Keratinocyte (primary cell): ENCODE measurements around the gene ECE2. TPM values are rescaled to one million over a fixed set of nuclear protein-coding genes. Genes with fewer than 3 reads are reported as not detected.

ENCODE experiments used
- DNase-seq: peaks from one replicate; pipeline ENCODE4 v3.0.0-alpha.2; 2011; ENCODE audit warnings: low read depth, missing footprints, low spot score
- FAIRE-seq: peaks from 2 replicates; lab custom pipeline; 2011; peaks lifted over from hg19 to GRCh38; lab: Jason Lieb, UNC
- H2AFZ ChIP-seq: 2 replicates; pipeline ENCODE4 v1.6.0; 2012; ENCODE audit warnings: low read length, control low read depth, inconsistent platforms; ENCODE audit not compliant: control insufficient read depth
- H3K27ac ChIP-seq: 2 replicates; pipeline ENCODE4 v1.5.1; 2011; ENCODE audit warnings: low read length; ENCODE audit not compliant: control insufficient read depth, insufficient read depth
- H3K27me3 ChIP-seq: 3 replicates; pipeline ENCODE4 v1.6.0; 2011; ENCODE audit warnings: low read length; ENCODE audit not compliant: control insufficient read depth, insufficient read depth; ENCODE audit errors: extremely low read depth
- H3K36me3 ChIP-seq, 2 experiments: 2 replicates in 1 of 2; 3 replicates in 1 of 2; pipeline ENCODE4 v1.5.1; 2011; ENCODE audit warnings: low read length in 2 of 2, mild to moderate bottlenecking in 1 of 2; ENCODE audit not compliant: control insufficient read depth in 2 of 2, insufficient read depth in 2 of 2; ENCODE audit errors: extremely low read depth in 1 of 2
- H3K4me1 ChIP-seq: 3 replicates; pipeline ENCODE4 v1.5.1; 2011; ENCODE audit warnings: low read length; ENCODE audit not compliant: control insufficient read depth, insufficient read depth; ENCODE audit errors: extremely low read depth
- H3K4me2 ChIP-seq: 3 replicates; pipeline ENCODE4 v1.6.0; 2011; ENCODE audit warnings: low read depth, low read length; ENCODE audit not compliant: control insufficient read depth, insufficient read depth; ENCODE audit errors: extremely low read depth
- H3K4me3 ChIP-seq, 3 experiments: fragments of 200-600 bp in 1 of 3; sonication (generic) in 1 of 3; 2 replicates in 2 of 3; 3 replicates in 1 of 3; pipeline ENCODE4 v1.5.1; 2011 to 2016; ENCODE audit warnings: low read length in 3 of 3, mild to moderate bottlenecking in 3 of 3, control low read depth in 2 of 3, inconsistent platforms in 1 of 3, low read depth in 1 of 3, mixed read lengths in 1 of 3, mixed run types in 1 of 3, moderate library complexity in 1 of 3; ENCODE audit not compliant: control insufficient read depth in 2 of 3, insufficient read depth in 2 of 3; ENCODE audit errors: extremely low read depth in 1 of 3
- H3K79me2 ChIP-seq: 2 replicates; pipeline ENCODE4 v1.6.0; 2012; ENCODE audit warnings: low read length; ENCODE audit not compliant: control insufficient read depth, insufficient read depth
- H3K9ac ChIP-seq: 3 replicates; pipeline ENCODE4 v1.6.0; 2011; ENCODE audit warnings: low read length; ENCODE audit not compliant: control insufficient read depth, insufficient read depth; ENCODE audit errors: extremely low read depth
- H3K9me1 ChIP-seq: 3 replicates; pipeline ENCODE4 v1.6.0; 2011; ENCODE audit warnings: low read length; ENCODE audit not compliant: control insufficient read depth, insufficient read depth; ENCODE audit errors: extremely low read depth
- H3K9me3 ChIP-seq: 2 replicates; pipeline ENCODE4 v1.5.1; 2012; ENCODE audit warnings: low read depth, low read length; ENCODE audit not compliant: control insufficient read depth
- H4K20me1 ChIP-seq: 3 replicates; pipeline ENCODE4 v1.6.0; 2011; ENCODE audit warnings: low read length; ENCODE audit not compliant: control insufficient read depth, insufficient read depth; ENCODE audit errors: extremely low read depth
- CTCF ChIP-seq, 3 experiments: IDR thresholded peaks in 1 of 3; conservative IDR thresholded peaks in 1 of 3; optimal IDR thresholded peaks in 1 of 3; 2 replicates in 2 of 3; 3 replicates in 1 of 3; pipeline versions ENCODE3 to v1.5.1; 2011; ENCODE audit warnings: low read length in 3 of 3, mild to moderate bottlenecking in 3 of 3, moderate library complexity in 2 of 3, control low read depth in 1 of 3, inconsistent platforms in 1 of 3; ENCODE audit not compliant: insufficient read depth in 2 of 3; ENCODE audit errors: extremely low read depth in 1 of 3
- EZH2 ChIP-seq: IDR thresholded peaks from one replicate; pipeline ENCODE4 v1.6.1; 2012; ENCODE audit warnings: inconsistent platforms, mild to moderate bottlenecking, low read length, moderate library complexity
- dilution Hi-C: fragments of 300-500 bp; cut with MboI; formaldehyde crosslinking; loops from one replicate; pipeline ENCODE4 v1.7.0; 2020; ENCODE audit warnings: low sequenced_read_pairs; ENCODE audit not compliant: extremely low pct_ligation_motif_present
- polyA minus RNA-seq, 3 experiments: library from RNA; depleted of rRNA, polyadenylated mRNA; stranded (reverse); fragments of >200 nt; gene quantifications; 1 replicate in 1 of 3; 2 replicates in 1 of 3; 3 replicates in 1 of 3; pipeline ENCODE4 v1.2.3, GENCODE V29; 2011
- polyA plus RNA-seq, 5 experiments: library from polyadenylated mRNA; depleted of rRNA in 3 of 5; stranded (reverse) in 3 of 5; stranded (forward) in 1 of 5; unstranded in 1 of 5; fragments of >200 nt; gene quantifications; 1 replicate in 1 of 5; 2 replicates in 3 of 5; 3 replicates in 1 of 5; pipeline versions ENCODE4 v1.2.1 to v1.2.3, GENCODE V29; 2011 to 2012; ENCODE audit warnings: missing spikeins in 2 of 5, low read depth in 1 of 5, low replicate concordance in 1 of 5

The ECE2 gene
- not detected in 3 replicates for polyA plus RNA-seq
- polyA plus RNA-seq (2011; ENCODE audit: low read depth), result not detected
- not detected in 2 replicates for polyA plus RNA-seq (2011; cell fraction: cytosol; rRNA removed)
- not detected in 2 replicates for polyA plus RNA-seq (2011; cell fraction: nucleus; rRNA removed)
- polyA plus RNA-seq (2012; ENCODE audit: low replicate concordance), result not detected in 2 replicates
- polyA minus RNA-seq, result not detected in 3 replicates
- not detected for polyA minus RNA-seq (2011; cell fraction: cytosol; rRNA and poly(A)+ RNA removed)
- not detected in 2 replicates for polyA minus RNA-seq (2011; cell fraction: nucleus; rRNA and poly(A)+ RNA removed)

GRCh38 chr3:184275961-184276910 lies at the start of gene ECE2:
Gene ECE2 (plus strand): TSS chr3:184276022. CDS start chr3:184276154, 132 bp downstream.
- no peak within 1 kb of the TSS for H3K4me3 ChIP-seq
- no peak for FAIRE-seq

GRCh38 chr3:184227481-184227935 lies 48.3 kb upstream of the ECE2 start:
- no peak for DNase-seq
- Histone ChIP-seq H2AFZ (no peak overlapping the region), H3K9me3 (no peaks in the 10 kb centered on the region), H3K4me3 (no peak overlapping the region), H3K4me1 (peaks cover 3% of the 10 kb centered on the region), H3K36me3 (no peaks in the 10 kb centered on the region), H3K9me1 (no peaks in the 10 kb centered on the region), H4K20me1 (no peaks in the 10 kb centered on the region), H3K79me2 (no peaks in the 10 kb centered on the region), H3K27ac (no peak overlapping the region), H3K9ac (no peak overlapping the region), H3K27me3 (peaks cover 54% of the 10 kb centered on the region), H3K4me2 (no peak overlapping the region)
- TF ChIP-seq CTCF (optimal IDR thresholded peaks at IDR 0.05 in 1 of 3, IDR thresholded peaks at IDR 0.05 in 1 of 3, conservative IDR thresholded peaks at IDR 0.05 in 1 of 3; ENCODE audit: extremely low read depth in 1 of 3, insufficient read depth in 2 of 3, low read length in 3 of 3) (peak; percentile 59 to 93 (median 85)), EZH2 (no peak)
- dilution Hi-C loops, result no loop called here
- no peak for FAIRE-seq

More at GRCh38 chr3:184275961-184276910, at the start of gene ECE2:
- no peak within 1 kb of the TSS for H3K9ac ChIP-seq
- H3K27me3 ChIP-seq, result peaks cover 40% of the 10 kb centered on the region
- no peaks in the 10 kb centered on the region for H3K9me1 ChIP-seq
- no peak for DNase-seq
- H3K9me3 ChIP-seq, result no peaks in the 10 kb centered on the region
- H4K20me1 ChIP-seq, result no peaks in the 10 kb centered on the region
- dilution Hi-C loops, result no loop called here
- H3K36me3 ChIP-seq, result no peaks in the 10 kb centered on the region
- H3K4me1 ChIP-seq, result no peaks in the 10 kb centered on the region
- no peak within 1 kb of the TSS for H2AFZ ChIP-seq
- TF ChIP-seq EZH2 (no peak), CTCF (optimal IDR thresholded peaks at IDR 0.05 in 1 of 3, IDR thresholded peaks at IDR 0.05 in 1 of 3, conservative IDR thresholded peaks at IDR 0.05 in 1 of 3; ENCODE audit: extremely low read depth in 1 of 3, insufficient read depth in 2 of 3, low read length in 3 of 3) (no peak)
- no peaks in the 10 kb centered on the region for H3K79me2 ChIP-seq
- H3K4me2 ChIP-seq, result no peak within 1 kb of the TSS
- no peak within 1 kb of the TSS for H3K27ac ChIP-seq
